NB4 (cell line): ENCODE results near the gene CHST11.
A peak's percentile ranks its signal among the peaks of the same experiment; 100 is the strongest.

ENCODE experiments used
- DNase-seq: peaks from one replicate; pipeline ENCODE4 v3.0.0; 2010; ENCODE audit warnings: low read depth
- H3K4me3 ChIP-seq: one replicate; pipeline ENCODE4 v1.5.1; 2011; ENCODE audit warnings: mild to moderate bottlenecking, low read depth, low read length, moderate library complexity
- CTCF ChIP-seq: IDR thresholded peaks from one replicate; pipeline ENCODE4 v1.5.1; 2012; ENCODE audit warnings: low read depth, low read length
- MAX ChIP-seq: IDR thresholded peaks from 2 replicates; pipeline ENCODE4 v1.6.1; 2011; ENCODE audit warnings: low read depth, low read length
- MYC ChIP-seq: IDR thresholded peaks from 2 replicates; pipeline ENCODE4 v1.6.1; 2011; ENCODE audit warnings: low read depth, low read length
- POLR2A ChIP-seq: IDR thresholded peaks from 2 replicates; pipeline ENCODE4 v1.6.1; 2011; ENCODE audit warnings: mild to moderate bottlenecking; ENCODE audit not compliant: insufficient read length; ENCODE audit errors: extremely low read depth

Gene CHST11

GRCh38 chr12:104623883-104624282 is 167.1 kb downstream of the CHST11 start:
- H3K4me3 ChIP-seq = no peak overlapping the region
- no peak for DNase-seq
- TF ChIP-seq POLR2A (no peak), MAX (0 out of 2 replicates have a peak, but pooled peaks have one; percentile 20)

- DNase-seq = no peak
- no peak overlapping the region for H3K4me3 ChIP-seq
- TF ChIP-seq CTCF (no peak), MAX (no peak), POLR2A (no peak), MYC (no peak)
Observed at GRCh38 chr12:104624529-104624928, 167.8 kb downstream of the CHST11 start.

- TF ChIP-seq MYC = no peak
- no peak for TF ChIP-seq MAX
- TF ChIP-seq CTCF = no peak
- TF ChIP-seq POLR2A = no peak
- DNase-seq = no peak
- H3K4me3 ChIP-seq = no peak overlapping the region
Observed at GRCh38 chr12:104626069-104626837, 169.5 kb downstream of the CHST11 start.

GRCh38 chr12:104627231-104627989 is 170.7 kb downstream of the CHST11 start:
- TF ChIP-seq MAX = no peak
- no peak for TF ChIP-seq CTCF
- no peak for TF ChIP-seq MYC
- no peak for TF ChIP-seq POLR2A
- no peak for DNase-seq
- no peak overlapping the region for H3K4me3 ChIP-seq

- no peak overlapping the region for H3K4me3 ChIP-seq
- TF ChIP-seq POLR2A (no peak), CTCF (no peak), MYC (no peak), MAX (no peak)
- no peak for DNase-seq
Observed at GRCh38 chr12:104627990-104628830, 171.5 kb downstream of the CHST11 start.

GRCh38 chr12:104628831-104629135 is 172.0 kb downstream of the CHST11 start:
- DNase-seq = no peak

More at GRCh38 chr12:104628831-104629135, 172.0 kb downstream of the CHST11 start:
- H3K4me3 ChIP-seq = no peak overlapping the region
- no peak for TF ChIP-seq CTCF
- TF ChIP-seq MYC = no peak
- TF ChIP-seq MAX = no peak
- TF ChIP-seq POLR2A = no peak
